Parathyroid adenoma (tissue), 2 donors: ENCODE measurements around the gene KCNK6.
A peak's percentile ranks its signal among the peaks of the same experiment; 100 is the strongest.

ENCODE experiments used
- H2AFZ ChIP-seq: fragments of 300-600 bp; sonication (generic); one replicate; pipeline ENCODE4 v1.7.0; 2017; ENCODE audit warnings: antibody characterized with exemption, mild to moderate bottlenecking
- H3K27ac ChIP-seq: fragments of 300-600 bp; sonication (generic); one replicate; pipeline ENCODE4 v1.7.0; 2017
- H3K27me3 ChIP-seq: fragments of 300-600 bp; sonication (generic); one replicate; pipeline ENCODE4 v1.7.0; 2017; ENCODE audit warnings: low read length; ENCODE audit not compliant: control insufficient read depth, insufficient read depth
- H3K36me3 ChIP-seq: fragments of 300-600 bp; sonication (generic); one replicate; pipeline ENCODE4 v1.7.0; 2017; ENCODE audit warnings: low read length; ENCODE audit not compliant: control insufficient read depth, insufficient read depth
- H3K4me1 ChIP-seq: fragments of 300-600 bp; sonication (generic); one replicate; pipeline ENCODE4 v1.7.0; 2017; ENCODE audit warnings: control low read depth
- H3K4me2 ChIP-seq: fragments of 300-600 bp; sonication (generic); one replicate; pipeline ENCODE4 v1.7.0; 2017; ENCODE audit warnings: low read length
- H3K4me3 ChIP-seq: fragments of 300-600 bp; sonication (generic); one replicate; pipeline ENCODE4 v1.7.0; 2017; ENCODE audit warnings: low read depth, low read length
- H3K79me2 ChIP-seq: fragments of 300-600 bp; sonication (generic); one replicate; pipeline ENCODE4 v1.7.0; 2017; ENCODE audit warnings: control low read depth
- H3K9ac ChIP-seq: fragments of 300-600 bp; sonication (generic); one replicate; pipeline ENCODE4 v1.7.0; 2017; ENCODE audit warnings: mild to moderate bottlenecking
- H3K9me3 ChIP-seq: fragments of 300-600 bp; sonication (generic); one replicate; pipeline ENCODE4 v1.7.0; 2017; ENCODE audit warnings: low read length; ENCODE audit not compliant: control insufficient read depth
- CTCF ChIP-seq: fragments of 300-600 bp; sonication (generic); IDR thresholded peaks from one replicate; pipeline ENCODE4 v1.7.0; 2017; ENCODE audit warnings: antibody characterized with exemption, mild to moderate bottlenecking
- donor health status: primary hyperparathyroidism.

The KCNK6 gene

GRCh38 chr19:38369584-38369983 is 49.9 kb downstream of the KCNK6 start:
- Histone ChIP-seq H2AFZ (no peak overlapping the region), H3K27me3 (no peaks in the 10 kb centered on the region)

GRCh38 chr19:38370299-38370698 is 50.7 kb downstream of the KCNK6 start:
- Histone ChIP-seq H3K4me3 (no peak overlapping the region), H3K4me1 (peaks cover 3% of the 10 kb centered on the region), H3K27me3 (no peaks in the 10 kb centered on the region)

More at GRCh38 chr19:38369584-38369983, 49.9 kb downstream of the KCNK6 start:
- no peak overlapping the region for H3K4me2 ChIP-seq
- H3K4me1 ChIP-seq = peaks cover 3% of the 10 kb centered on the region
- TF ChIP-seq CTCF = no peak
- no peaks in the 10 kb centered on the region for H3K9me3 ChIP-seq
- no peak overlapping the region for H3K9ac ChIP-seq
- no peak overlapping the region for H3K4me3 ChIP-seq
- no peaks in the 10 kb centered on the region for H3K79me2 ChIP-seq
- no peak overlapping the region for H3K27ac ChIP-seq
- no peaks in the 10 kb centered on the region for H3K36me3 ChIP-seq

GRCh38 chr19:38371081-38371480 is 51.4 kb downstream of the KCNK6 start:
- Histone ChIP-seq H3K79me2 (peaks cover 9% of the 10 kb centered on the region), H3K27ac (no peak overlapping the region)
- TF ChIP-seq CTCF = no peak

More at GRCh38 chr19:38370299-38370698, 50.7 kb downstream of the KCNK6 start:
- Histone ChIP-seq H3K36me3 (no peaks in the 10 kb centered on the region), H2AFZ (no peak overlapping the region), H3K79me2 (peaks cover 3% of the 10 kb centered on the region), H3K9me3 (no peaks in the 10 kb centered on the region), H3K27ac (no peak overlapping the region), H3K9ac (no peak overlapping the region), H3K4me2 (no peak overlapping the region)
- TF ChIP-seq CTCF = no peak

GRCh38 chr19:38373907-38374331 is 54.3 kb downstream of the KCNK6 start:
- Histone ChIP-seq H3K9me3 (no peaks in the 10 kb centered on the region), H3K4me3 (peak overlapping the region; percentile 87), H3K4me1 (peaks cover 9% of the 10 kb centered on the region), H3K4me2 (peak overlapping the region; percentile 82), H2AFZ (peak overlapping the region; percentile 93), H3K27ac (peak overlapping the region; percentile 91), H3K36me3 (no peaks in the 10 kb centered on the region), H3K27me3 (no peaks in the 10 kb centered on the region), H3K9ac (no peak overlapping the region), H3K79me2 (peaks cover 33% of the 10 kb centered on the region)
- no peak for TF ChIP-seq CTCF

More at GRCh38 chr19:38371081-38371480, 51.4 kb downstream of the KCNK6 start:
- H2AFZ ChIP-seq = no peak overlapping the region
- H3K9ac ChIP-seq = no peak overlapping the region
- H3K4me1 ChIP-seq = peaks cover 7% of the 10 kb centered on the region
- H3K27me3 ChIP-seq = no peaks in the 10 kb centered on the region
- H3K9me3 ChIP-seq = no peaks in the 10 kb centered on the region
- no peak overlapping the region for H3K4me2 ChIP-seq
- H3K4me3 ChIP-seq = no peak overlapping the region
- no peaks in the 10 kb centered on the region for H3K36me3 ChIP-seq

GRCh38 chr19:38374332-38375097 is 54.9 kb downstream of the KCNK6 start, which contains the start of gene PSMD8:
Gene PSMD8, plus strand, starts transcription at chr19:38374571. Its CDS starts 31 bp downstream, at chr19:38374602.
- Histone ChIP-seq H3K9ac (peak within 1 kb of the TSS; percentile 85), H3K27me3 (no peaks in the 10 kb centered on the region), H3K4me3 (peak within 1 kb of the TSS; percentile 87), H3K4me2 (peak within 1 kb of the TSS; percentile 89), H2AFZ (peak within 1 kb of the TSS; percentile 98), H3K27ac (peak within 1 kb of the TSS; percentile 91), H3K4me1 (peaks cover 9% of the 10 kb centered on the region), H3K36me3 (no peaks in the 10 kb centered on the region), H3K79me2 (peaks cover 39% of the 10 kb centered on the region), H3K9me3 (no peaks in the 10 kb centered on the region)
- peak; percentile 59 for TF ChIP-seq CTCF
